HEK293T (cell line): ENCODE results near the gene SKOR1.

Source experiments
- CTCF ChIA-PET: fragments of 350-600 bp; formaldehyde crosslinking; extraction: SDS; loops from one replicate; lab custom pipeline; 2021; ENCODE audit warnings: antibody characterized with exemption, inconsistent platforms; lab: Yijun Ruan, JAX
- POLR2A ChIA-PET: fragments of 350-600 bp; formaldehyde crosslinking; extraction: SDS; loops from one replicate; lab custom pipeline; 2020; ENCODE audit warnings: antibody characterized with exemption, inconsistent platforms; lab: Yijun Ruan, JAX
- DNase-seq: peaks from one replicate; pipeline ENCODE4 v3.0.0; 2012; ENCODE audit warnings: mixed read lengths; ENCODE audit errors: extremely low spot score
- ARNT ChIP-seq: fragments of 450-650 bp; IDR thresholded peaks from 2 replicates; pipeline ENCODE4 v1.6.1; 2017; ENCODE audit warnings: mild to moderate bottlenecking
- BHLHE40 ChIP-seq: fragments of 450-650 bp; IDR thresholded peaks from 2 replicates; pipeline ENCODE4 v1.6.1; 2016; ENCODE audit warnings: mild to moderate bottlenecking, moderate library complexity, borderline replicate concordance
- CTBP1 ChIP-seq: fragments of 450-650 bp; IDR thresholded peaks from 2 replicates; pipeline ENCODE4 v1.6.1; 2016; ENCODE audit warnings: borderline replicate concordance
- ELF4 ChIP-seq: fragments of 450-650 bp; IDR thresholded peaks from 2 replicates; pipeline ENCODE4 v1.6.1; 2017; ENCODE audit warnings: antibody characterized with exemption
- FOXA1 ChIP-seq: fragments of 450-650 bp; IDR thresholded peaks from 2 replicates; pipeline ENCODE4 v1.6.1; 2016; ENCODE audit warnings: mild to moderate bottlenecking
- FOXK2 ChIP-seq: fragments of 450-650 bp; IDR thresholded peaks from 2 replicates; pipeline ENCODE4 v1.6.1; 2016; ENCODE audit warnings: mild to moderate bottlenecking
- FOXM1 ChIP-seq: fragments of 450-650 bp; IDR thresholded peaks from 2 replicates; pipeline ENCODE4 v1.6.1; 2017; ENCODE audit warnings: mild to moderate bottlenecking, borderline replicate concordance
- HDGF ChIP-seq: fragments of 450-650 bp; IDR thresholded peaks from 2 replicates; pipeline ENCODE4 v1.6.1; 2017; ENCODE audit warnings: antibody characterized with exemption, borderline replicate concordance
- L3MBTL2 ChIP-seq: fragments of 450-650 bp; conservative IDR thresholded peaks from 2 replicates; pipeline ENCODE4 v1.6.1; 2016; ENCODE audit warnings: mild to moderate bottlenecking
- LEF1 ChIP-seq: fragments of 450-650 bp; IDR thresholded peaks from 2 replicates; pipeline ENCODE4 v1.6.1; 2017; ENCODE audit warnings: mild to moderate bottlenecking, borderline replicate concordance
- NFRKB ChIP-seq: fragments of 450-650 bp; IDR thresholded peaks from 2 replicates; pipeline ENCODE4 v1.6.1; 2016; ENCODE audit warnings: mild to moderate bottlenecking, moderate library complexity
- SP1 ChIP-seq: fragments of 450-650 bp; IDR thresholded peaks from 2 replicates; pipeline ENCODE4 v1.6.1; 2017
- SUZ12 ChIP-seq: fragments of 450-650 bp; IDR thresholded peaks from 2 replicates; pipeline ENCODE4 v1.6.1; 2016; ENCODE audit warnings: mild to moderate bottlenecking
- TARDBP ChIP-seq: fragments of 450-650 bp; IDR thresholded peaks from 2 replicates; pipeline ENCODE4 v1.6.1; 2016
- ZNF384 ChIP-seq: fragments of 450-650 bp; IDR thresholded peaks from 2 replicates; pipeline ENCODE4 v1.6.1; 2016
- TF ChIP-seq, protein P1 (sequence below): fragments of 450-650 bp; IDR thresholded peaks from 2 replicates; pipeline ENCODE4 v1.6.1; 2016

The SKOR1 gene

DNA sequence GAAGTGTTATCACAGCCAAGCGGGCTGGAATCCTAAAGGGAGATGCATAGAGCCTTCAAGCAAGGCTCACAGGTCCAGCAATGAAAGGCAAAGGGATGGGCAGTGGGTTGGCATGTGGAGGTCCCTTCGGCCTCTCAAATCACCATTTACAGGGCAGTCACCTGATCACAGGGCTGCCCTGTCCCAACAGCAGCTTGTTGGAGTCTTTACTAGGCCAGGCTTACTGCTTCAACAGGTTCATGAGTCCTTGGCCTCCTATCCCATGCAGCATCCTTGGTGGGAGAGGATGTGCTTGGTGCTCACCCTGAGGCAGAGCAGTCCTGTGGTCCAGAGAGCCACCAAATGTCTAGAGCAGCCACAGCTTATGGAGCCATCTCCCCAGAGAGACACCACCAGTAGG is 24.2 kb upstream of the SKOR1 start:
- DNase-seq: no peak
- ChIA-PET POLR2A (interaction anchor here (1.2 kb wide), 1 partner anchor 281 kb away, joined by 3 read pairs; the partner anchor contains the start of gene C15orf61), CTCF (no interaction called here)
- no peak for TF ChIP-seq FOXA1
- no peak for TF ChIP-seq L3MBTL2
- TF ChIP-seq SUZ12: no peak
- no peak for TF ChIP-seq FOXM1
- TF ChIP-seq LEF1: no peak

DNA sequence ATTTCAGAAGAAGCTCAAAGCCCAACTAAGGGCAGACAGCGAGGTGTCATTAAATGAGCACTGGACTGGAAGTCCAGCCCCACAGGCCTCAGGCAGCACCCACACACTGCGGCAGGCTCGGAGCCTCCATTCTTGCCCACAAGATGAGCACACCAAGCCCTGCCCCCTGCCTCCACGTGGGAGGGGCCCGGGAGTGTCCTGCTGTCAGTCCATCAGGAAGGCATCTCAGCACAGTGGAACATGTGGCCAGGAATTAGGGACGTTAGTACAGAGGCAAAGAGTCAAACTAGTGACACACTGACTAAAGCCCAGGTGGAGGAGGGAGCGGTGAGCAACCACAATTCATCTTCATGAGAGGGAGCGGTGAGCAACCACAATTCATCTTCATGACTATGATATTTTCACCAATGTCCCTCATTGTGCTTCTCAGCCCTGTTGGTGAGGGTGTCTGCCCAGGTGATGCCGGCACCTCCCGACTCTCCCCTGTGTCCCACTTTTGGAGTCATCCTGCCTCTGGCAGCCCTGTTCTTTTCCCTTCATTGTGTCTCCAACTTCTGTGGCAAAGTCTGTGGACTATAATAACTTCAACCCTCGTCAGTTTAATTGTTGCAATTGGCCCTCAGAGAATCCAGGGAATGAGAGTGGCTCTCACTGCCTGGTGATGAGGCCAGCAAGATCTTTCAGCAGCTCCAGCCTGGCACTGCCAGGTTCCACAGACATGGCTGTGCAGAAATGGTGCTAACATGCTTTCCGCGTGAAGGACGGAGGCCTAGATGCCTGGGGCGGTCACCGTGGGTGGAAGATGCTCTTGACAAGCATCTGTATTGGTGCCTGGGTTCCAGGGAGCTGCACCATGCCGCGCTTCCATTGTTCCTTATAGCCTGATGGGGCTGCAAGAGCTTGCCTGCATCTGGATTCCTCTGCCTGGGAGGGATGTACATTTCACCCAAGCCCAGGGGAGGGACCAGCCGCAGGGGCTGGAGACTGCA is 23.1 kb upstream of the SKOR1 start:
- CTCF ChIA-PET: no interaction called here
- DNase-seq: no peak
- TF ChIP-seq SUZ12 (no peak), FOXK2 (no peak), SP1 (no peak), FOXM1 (no peak), FOXA1 (no peak), ZNF384 (no peak), ARNT (no peak), CTBP1 (no peak), ELF4 (no peak), L3MBTL2 (no peak), HDGF (no peak), BHLHE40 (no peak), LEF1 (no peak)
- TF ChIP-seq, protein P1, sequence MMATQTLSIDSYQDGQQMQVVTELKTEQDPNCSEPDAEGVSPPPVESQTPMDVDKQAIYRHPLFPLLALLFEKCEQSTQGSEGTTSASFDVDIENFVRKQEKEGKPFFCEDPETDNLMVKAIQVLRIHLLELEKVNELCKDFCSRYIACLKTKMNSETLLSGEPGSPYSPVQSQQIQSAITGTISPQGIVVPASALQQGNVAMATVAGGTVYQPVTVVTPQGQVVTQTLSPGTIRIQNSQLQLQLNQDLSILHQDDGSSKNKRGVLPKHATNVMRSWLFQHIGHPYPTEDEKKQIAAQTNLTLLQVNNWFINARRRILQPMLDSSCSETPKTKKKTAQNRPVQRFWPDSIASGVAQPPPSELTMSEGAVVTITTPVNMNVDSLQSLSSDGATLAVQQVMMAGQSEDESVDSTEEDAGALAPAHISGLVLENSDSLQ: no peak
- POLR2A ChIA-PET: interaction anchor here (0.9 kb wide), 1 partner anchor 10 kb away, joined by 3 read pairs; no protein-coding TSS in a partner anchor

DNA sequence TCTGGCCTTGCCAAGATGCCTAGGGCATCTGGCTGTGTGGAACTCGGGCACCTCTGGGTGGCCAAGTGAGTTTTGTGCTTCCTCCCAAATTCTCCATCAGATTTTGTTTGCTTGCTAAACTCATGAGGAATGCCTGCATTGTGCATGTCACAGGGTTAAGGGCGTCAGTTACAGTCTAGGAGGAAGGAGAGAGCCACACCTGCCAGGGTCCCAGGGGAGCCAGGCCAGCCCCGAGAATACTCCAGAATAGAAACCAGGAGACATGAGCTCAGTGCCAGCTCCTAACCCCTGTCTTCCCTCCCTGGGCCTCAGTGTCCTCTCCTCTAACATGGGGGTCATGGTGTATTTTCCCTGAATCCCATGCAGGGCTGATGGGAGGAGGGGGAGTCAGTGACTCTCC is 22.0 kb upstream of the SKOR1 start:
- POLR2A ChIA-PET: no interaction called here
- TF ChIP-seq ARNT (no peak), FOXA1 (no peak), SUZ12 (no peak), ELF4 (no peak), SP1 (no peak), FOXK2 (no peak), FOXM1 (no peak), CTBP1 (no peak), HDGF (no peak), NFRKB (no peak), L3MBTL2 (no peak), TARDBP (no peak), ZNF384 (no peak), LEF1 (no peak), BHLHE40 (no peak)
- TF ChIP-seq, protein P1: no peak
- DNase-seq: no peak
- CTCF ChIA-PET: no interaction called here

DNA sequence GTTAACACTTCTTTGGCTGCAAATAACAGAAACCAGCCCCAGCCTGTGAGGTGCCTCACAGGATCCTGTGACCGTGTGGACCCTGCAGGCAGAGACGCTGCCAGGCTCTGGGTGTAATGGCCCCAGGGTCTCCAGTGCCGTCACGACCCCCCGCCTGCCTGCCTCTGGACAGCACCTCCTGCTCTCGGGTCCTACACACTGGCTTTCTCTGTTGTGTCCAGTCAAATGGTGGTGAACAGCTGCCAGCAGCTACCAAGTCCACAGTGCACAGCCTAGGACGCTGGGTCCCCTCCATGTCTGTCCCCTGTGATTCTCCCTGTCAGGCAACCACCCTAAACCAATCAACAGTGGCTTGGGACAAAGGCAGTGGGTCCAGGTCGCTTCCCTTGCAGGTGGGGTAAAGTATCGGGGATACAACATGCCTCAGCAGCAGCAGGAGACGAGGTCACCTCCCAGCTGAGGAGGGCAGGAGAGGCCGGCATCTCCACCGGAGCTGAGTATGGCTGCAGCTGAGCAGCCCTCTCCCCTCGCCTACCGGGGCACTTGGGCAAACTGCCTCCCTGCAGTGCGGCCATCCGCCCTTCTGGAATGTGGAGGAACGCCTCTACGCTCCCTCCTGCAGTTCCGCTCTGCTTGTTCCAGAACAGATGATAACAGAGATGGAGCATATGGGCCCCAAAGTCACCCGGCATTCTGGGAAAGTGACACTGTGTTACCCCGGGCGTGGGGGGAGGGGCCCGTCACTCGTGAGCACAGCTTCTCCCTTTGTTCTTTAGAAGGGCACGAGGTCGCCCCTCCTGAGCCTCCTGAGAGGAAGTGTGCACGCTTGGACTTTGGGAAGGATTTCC is 21.1 kb upstream of the SKOR1 start:
- ChIA-PET CTCF (no interaction called here), POLR2A (no interaction called here)
- no peak for DNase-seq
- TF ChIP-seq SUZ12: no peak
- no peak for TF ChIP-seq L3MBTL2
- TF ChIP-seq SP1: no peak
- no peak for TF ChIP-seq HDGF
- TF ChIP-seq TARDBP: no peak
- TF ChIP-seq CTBP1: no peak
- no peak for TF ChIP-seq ELF4
- no peak for TF ChIP-seq FOXM1
- TF ChIP-seq NFRKB: no peak
- no peak for TF ChIP-seq ARNT
- TF ChIP-seq BHLHE40: no peak
- TF ChIP-seq, protein P1: no peak
- TF ChIP-seq LEF1: no peak
- TF ChIP-seq FOXA1: no peak
- no peak for TF ChIP-seq FOXK2
- TF ChIP-seq ZNF384: no peak

DNA sequence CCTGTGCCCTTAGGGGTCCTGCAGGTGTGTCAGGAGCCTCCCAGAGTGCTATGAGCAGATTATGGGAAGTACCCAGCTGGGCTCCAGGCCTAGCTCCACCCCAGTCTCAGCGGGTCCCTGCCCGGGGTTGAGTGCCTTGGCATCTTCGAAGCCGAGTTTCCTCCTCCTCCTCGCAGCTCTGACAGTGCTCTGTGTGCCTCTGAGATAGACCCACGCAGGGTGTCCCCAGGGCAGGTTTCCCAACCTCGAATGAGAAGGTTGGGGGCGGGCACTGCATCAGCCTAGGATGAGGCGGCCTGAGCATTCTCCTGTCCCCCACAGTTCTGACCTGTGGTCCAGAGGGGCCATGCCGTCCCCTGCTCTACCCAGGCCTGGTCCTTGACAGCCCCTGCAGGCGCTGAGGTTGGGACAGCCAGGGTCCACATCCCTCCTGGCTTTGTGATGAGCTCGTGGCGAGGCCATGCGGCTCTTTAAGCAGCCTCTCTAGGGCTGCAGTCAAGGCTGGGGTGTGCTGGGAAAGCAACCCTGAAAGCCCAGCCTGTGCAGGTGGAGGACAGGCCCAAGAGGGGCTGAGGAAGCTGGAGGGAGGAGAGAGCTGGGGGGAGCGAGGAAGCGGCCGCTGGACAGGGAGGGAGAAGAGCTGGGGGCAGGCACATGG is 20.2 kb upstream of the SKOR1 start:
- TF ChIP-seq FOXK2: no peak
- no peak for TF ChIP-seq SP1
- TF ChIP-seq ZNF384: no peak
- no peak for TF ChIP-seq CTBP1
- no peak for TF ChIP-seq LEF1
- no peak for TF ChIP-seq HDGF
- no peak for TF ChIP-seq NFRKB
- TF ChIP-seq, protein P1: no peak
- no peak for DNase-seq
- CTCF ChIA-PET: no interaction called here
- POLR2A ChIA-PET: no interaction called here
